Endothelial cell of umbilical vein (primary cell): ENCODE results near the gene IL4I1. TPM values are rescaled to one million over a fixed set of nuclear protein-coding genes. Genes with fewer than 3 reads are reported as not detected.

Source experiments
- BruUV-seq: library from RNA; stranded (reverse); fragments of 400-500 nt; replicated peaks from 2 replicates; lab custom pipeline; 2021; lab: Mats Ljungman, UMichigan
- CTCF ChIA-PET: fragments of 300-600, 350-600 bp; sonication (Branson Sonifier 250); formaldehyde crosslinking; loops from one replicate; lab custom pipeline; 2021; ENCODE audit warnings: antibody characterized with exemption, inconsistent platforms; lab: Charles Lee
- POLR2A ChIA-PET: fragments of 300-600, 350-600 bp; sonication (Branson Sonifier 250); formaldehyde crosslinking; loops from one replicate; lab custom pipeline; 2021; ENCODE audit warnings: antibody characterized with exemption, inconsistent platforms; lab: Charles Lee
- DNase-seq: peaks from one replicate; pipeline ENCODE4 v3.0.0-alpha.2; 2011; ENCODE audit warnings: low read depth, low spot score
- FAIRE-seq: peaks from 2 replicates; lab custom pipeline; 2011; peaks lifted over from hg19 to GRCh38; lab: Jason Lieb, UNC
- H2AFZ ChIP-seq: 2 replicates; pipeline ENCODE4 v1.6.0; 2012; ENCODE audit warnings: low read depth, low read length, control low read depth, inconsistent platforms
- H3K27ac ChIP-seq: 2 replicates; pipeline ENCODE4 v1.5.1; 2011; ENCODE audit warnings: low read depth, mild to moderate bottlenecking, control low read depth, low read length, moderate library complexity; ENCODE audit not compliant: insufficient read depth
- H3K27me3 ChIP-seq, 2 experiments: 2 replicates each; pipeline versions ENCODE4 v1.6.0 to v1.6.1; 2011; ENCODE audit warnings: low read length in 2 of 2, mixed read lengths in 1 of 2; ENCODE audit not compliant: control insufficient read depth in 2 of 2, insufficient read depth in 2 of 2
- H3K36me3 ChIP-seq, 2 experiments: 2 replicates in 1 of 2; 3 replicates in 1 of 2; pipeline ENCODE4 v1.5.1; 2011; ENCODE audit warnings: low read length in 2 of 2, mild to moderate bottlenecking in 1 of 2, moderate library complexity in 1 of 2; ENCODE audit not compliant: control insufficient read depth in 2 of 2, insufficient read depth in 2 of 2; ENCODE audit errors: extremely low read depth in 1 of 2
- H3K4me1 ChIP-seq: 3 replicates; pipeline ENCODE4 v1.5.1; 2011; ENCODE audit warnings: mild to moderate bottlenecking, low read length; ENCODE audit not compliant: control insufficient read depth, insufficient read depth; ENCODE audit errors: extremely low read depth
- H3K4me2 ChIP-seq: 2 replicates; pipeline ENCODE4 v1.6.1; 2011; ENCODE audit warnings: low read length, control low read depth, mixed read lengths; ENCODE audit not compliant: insufficient read depth
- H3K4me3 ChIP-seq, 3 experiments: fragments of 200-600 bp in 1 of 3; sonication (generic), shearing (Covaris generic) in 1 of 3; replicated peaks in 1 of 3; 2 replicates each; pipeline ENCODE4 v1.5.1; 2011 to 2016; ENCODE audit warnings: control low read depth in 3 of 3, low read length in 3 of 3, mild to moderate bottlenecking in 2 of 3, inconsistent platforms in 1 of 3, low read depth in 1 of 3, moderate library complexity in 1 of 3; ENCODE audit not compliant: insufficient read depth in 1 of 3
- H3K79me2 ChIP-seq: 2 replicates; pipeline ENCODE4 v1.6.0; 2012; ENCODE audit warnings: low read length, inconsistent platforms; ENCODE audit not compliant: control insufficient read depth, insufficient read depth
- H3K9ac ChIP-seq: replicated peaks from 2 replicates; pipeline ENCODE3; 2011; ENCODE audit warnings: low read length, control low read depth; ENCODE audit not compliant: insufficient read depth; ENCODE audit errors: extremely low read depth
- H3K9me1 ChIP-seq: replicated peaks from 3 replicates; pipeline ENCODE4 v1.6.0; 2011; ENCODE audit warnings: mild to moderate bottlenecking, low read length; ENCODE audit not compliant: control insufficient read depth, insufficient read depth; ENCODE audit errors: extremely low read depth
- H3K9me3 ChIP-seq: replicated peaks from 2 replicates; pipeline ENCODE4 v1.5.1; 2012; ENCODE audit warnings: low read length, inconsistent platforms; ENCODE audit not compliant: control insufficient read depth, insufficient read depth
- H4K20me1 ChIP-seq: replicated peaks from 2 replicates; pipeline ENCODE3; 2011; ENCODE audit warnings: mild to moderate bottlenecking, low read length; ENCODE audit not compliant: control insufficient read depth, insufficient read depth; ENCODE audit errors: extremely low read depth
- EZH2 ChIP-seq: IDR thresholded peaks from 2 replicates; pipeline ENCODE4 v1.6.1; 2012; ENCODE audit warnings: borderline replicate concordance, low read depth, mild to moderate bottlenecking, moderate library complexity, low read length, inconsistent platforms; ENCODE audit not compliant: severe bottlenecking
- FOS ChIP-seq: IDR thresholded peaks from 2 replicates; pipeline ENCODE4 v1.6.1; 2011; ENCODE audit warnings: mild to moderate bottlenecking, low read length, moderate library complexity, borderline replicate concordance; ENCODE audit not compliant: insufficient read depth
- GATA2 ChIP-seq: IDR thresholded peaks from 2 replicates; pipeline ENCODE4 v1.7.0; 2011; ENCODE audit warnings: low read depth, mild to moderate bottlenecking, moderate library complexity, mixed read lengths, low read length; ENCODE audit not compliant: insufficient read length, insufficient read depth
- JUN ChIP-seq: IDR thresholded peaks from 2 replicates; pipeline ENCODE4 v1.6.1; 2011; ENCODE audit warnings: borderline replicate concordance, low read depth; ENCODE audit not compliant: insufficient read length, insufficient read depth
- MAX ChIP-seq: IDR thresholded peaks from 2 replicates; pipeline ENCODE4 v1.6.1; 2011; ENCODE audit not compliant: insufficient read depth, insufficient read length
- MYC ChIP-seq: IDR thresholded peaks from one replicate; pipeline ENCODE4 v1.6.1; 2011; ENCODE audit warnings: mild to moderate bottlenecking, low read depth, low read length
- POLR2A ChIP-seq: IDR thresholded peaks from 2 replicates; pipeline ENCODE4 v1.6.1; 2012; ENCODE audit warnings: low read depth, mild to moderate bottlenecking, control low read depth, low read length
- POLR2AphosphoS5 ChIP-seq: IDR thresholded peaks from 2 replicates; pipeline ENCODE4 v1.6.1; 2012; ENCODE audit warnings: low read depth, mild to moderate bottlenecking, control low read depth, low read length, moderate library complexity; ENCODE audit not compliant: insufficient read depth
- dilution Hi-C: fragments of 300-500 bp; cut with MboI; formaldehyde crosslinking; loops from one replicate; pipeline ENCODE4 v1.15.0; 2019; ENCODE audit warnings: low sequenced_read_pairs; ENCODE audit not compliant: extremely low pct_ligation_motif_present
- intact Hi-C: fragments of 100-400 bp; cut with micrococcal nuclease; formaldehyde crosslinking; loops from one replicate; pipeline ENCODE4 v1.10.0; 2022
- polyA plus RNA-seq, 4 experiments: library from polyadenylated mRNA; depleted of rRNA in 3 of 4; stranded (reverse) in 3 of 4; unstranded in 1 of 4; fragments of >200 nt; gene quantifications; 2 replicates each; pipeline versions ENCODE4 v1.2.1 to v1.2.3, GENCODE V29; 2011 to 2012; ENCODE audit warnings: missing spikeins in 1 of 4
- total RNA-seq: library from RNA; stranded (reverse); gene quantifications from 2 replicates; pipeline ENCODE4 v1.2.3, GENCODE V29; 2021
- TF ChIP-seq, protein P1 (sequence below), 2 donors: IDR thresholded peaks; 1 replicate in 1 of 2; 2 replicates in 1 of 2; pipeline ENCODE4 v1.5.1; 2011; ENCODE audit warnings: low read length in 2 of 2, mild to moderate bottlenecking in 2 of 2, moderate library complexity in 2 of 2, control low read depth in 1 of 2, inconsistent platforms in 1 of 2, low read depth in 1 of 2; ENCODE audit not compliant: insufficient read depth in 1 of 2; ENCODE audit errors: extremely low read depth in 1 of 2

IL4I1 gene
- total and polyA plus RNA-seq, 2 donors (not counting 3 experiments of a cell fraction or from before 2014, with no cell fraction given) = 5.0 to 5.6 TPM

GRCh38 chr19:49927526-49928264 is 31.0 kb upstream of the IL4I1 start:
- BruUV-seq = no TSS peak
- Histone ChIP-seq H3K9ac (no peak overlapping the region), H3K79me2 (peaks cover 60% of the 10 kb centered on the region), H2AFZ (no peak overlapping the region), H3K27me3 (no peaks in the 10 kb centered on the region), H3K9me3 (no peaks in the 10 kb centered on the region), H4K20me1 (no peaks in the 10 kb centered on the region), H3K27ac (no peak overlapping the region), H3K4me3 (no peak overlapping the region), H3K9me1 (no peaks in the 10 kb centered on the region), H3K4me1 (peaks cover 10% of the 10 kb centered on the region), H3K36me3 (peaks cover 6 to 18% of the 10 kb centered on the region in 2 experiments), H3K4me2 (peak overlapping the region; percentile 41)
- ChIA-PET CTCF (interaction anchor here (1.4 kb wide), 2 partner anchors 14 to 29 kb away, joined by 3 read pairs; no protein-coding TSS in a partner anchor), POLR2A (interaction anchor here (0.6 kb wide), 1 partner anchor 60 kb away, joined by 5 read pairs; the partner anchor contains the start of gene PNKP)
- FAIRE-seq (no peak), DNase-seq (no peak)
- no peak for TF ChIP-seq GATA2
- no peak for TF ChIP-seq MAX
- no peak for TF ChIP-seq FOS
- no peak for TF ChIP-seq EZH2
- no peak for TF ChIP-seq JUN
- no peak for TF ChIP-seq POLR2AphosphoS5
- TF ChIP-seq, protein P1, sequence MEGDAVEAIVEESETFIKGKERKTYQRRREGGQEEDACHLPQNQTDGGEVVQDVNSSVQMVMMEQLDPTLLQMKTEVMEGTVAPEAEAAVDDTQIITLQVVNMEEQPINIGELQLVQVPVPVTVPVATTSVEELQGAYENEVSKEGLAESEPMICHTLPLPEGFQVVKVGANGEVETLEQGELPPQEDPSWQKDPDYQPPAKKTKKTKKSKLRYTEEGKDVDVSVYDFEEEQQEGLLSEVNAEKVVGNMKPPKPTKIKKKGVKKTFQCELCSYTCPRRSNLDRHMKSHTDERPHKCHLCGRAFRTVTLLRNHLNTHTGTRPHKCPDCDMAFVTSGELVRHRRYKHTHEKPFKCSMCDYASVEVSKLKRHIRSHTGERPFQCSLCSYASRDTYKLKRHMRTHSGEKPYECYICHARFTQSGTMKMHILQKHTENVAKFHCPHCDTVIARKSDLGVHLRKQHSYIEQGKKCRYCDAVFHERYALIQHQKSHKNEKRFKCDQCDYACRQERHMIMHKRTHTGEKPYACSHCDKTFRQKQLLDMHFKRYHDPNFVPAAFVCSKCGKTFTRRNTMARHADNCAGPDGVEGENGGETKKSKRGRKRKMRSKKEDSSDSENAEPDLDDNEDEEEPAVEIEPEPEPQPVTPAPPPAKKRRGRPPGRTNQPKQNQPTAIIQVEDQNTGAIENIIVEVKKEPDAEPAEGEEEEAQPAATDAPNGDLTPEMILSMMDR (IDR thresholded peaks at IDR 0.05; ENCODE audit: extremely low read depth in 1 of 2, insufficient read depth in 1 of 2, low read depth in 1 of 2, low read length in 2 of 2) = no peak
- no peak for TF ChIP-seq POLR2A
- no peak for TF ChIP-seq MYC
- dilution Hi-C loops (no loop called here), intact Hi-C loops (loop anchor here (2.0 kb wide), 2 partner anchors 31 to 287 kb away; partner anchors contain the start of genes IL4I1 and RRAS)
